CD4-positive, alpha-beta T cell (primary cell): Measurements from ENCODE around the gene MXI1. TPM values are rescaled to one million over a fixed set of nuclear protein-coding genes. Genes with fewer than 3 reads are reported as not detected.

Experiments used
- ATAC-seq: fragments of 200-7000 bp; cut with Tn5 transposase; one replicate; pipeline ENCODE4 v1.10.0; 2022; ENCODE audit warnings: mild to moderate bottlenecking; ENCODE audit not compliant: poor library complexity
- CTCF ChIA-PET: fragments of 350-600 bp; sonication (Branson Sonifier 250); formaldehyde crosslinking; loops from one replicate; lab custom pipeline; 2021; ENCODE audit warnings: antibody characterized with exemption, inconsistent platforms; lab: Charles Lee
- POLR2A ChIA-PET: fragments of 350-600 bp; sonication (Branson Sonifier 250); formaldehyde crosslinking; loops from one replicate; lab custom pipeline; 2021; ENCODE audit warnings: antibody characterized with exemption, inconsistent platforms; lab: Charles Lee
- DNase-seq, 14 experiments: peaks; one replicate each; pipeline ENCODE4 v3.0.0-alpha.2; 2013 to 2020; ENCODE audit warnings: mixed read lengths in 2 of 14
- H3K27ac ChIP-seq, 2 donors: one replicate each; pipeline versions ENCODE4 v1.5.1 to v1.7.0; 2013; ENCODE audit warnings: low read length in 2 of 2, low read depth in 1 of 2, mild to moderate bottlenecking in 1 of 2
- H3K27me3 ChIP-seq, 2 experiments: 1 replicate in 1 of 2; 2 replicates in 1 of 2; pipeline versions ENCODE4 v1.6.1 to v1.7.0; 2013; ENCODE audit warnings: low read length in 2 of 2, control low read depth in 1 of 2, mild to moderate bottlenecking in 1 of 2, moderate library complexity in 1 of 2; ENCODE audit not compliant: insufficient read depth in 2 of 2, control insufficient read depth in 1 of 2
- H3K36me3 ChIP-seq: one replicate; pipeline ENCODE4 v1.6.1; 2013; ENCODE audit warnings: low read length, control low read depth; ENCODE audit not compliant: insufficient read depth
- H3K4me1 ChIP-seq: one replicate; pipeline ENCODE4 v1.6.1; 2013; ENCODE audit warnings: low read length, control low read depth; ENCODE audit not compliant: insufficient read depth
- H3K4me3 ChIP-seq: one replicate; pipeline ENCODE4 v1.5.1; 2013; ENCODE audit warnings: mild to moderate bottlenecking, low read length, moderate library complexity
- H3K9me3 ChIP-seq, 2 experiments: 1 replicate in 1 of 2; 2 replicates in 1 of 2; pipeline versions ENCODE4 v1.6.1 to v1.7.0; 2013; ENCODE audit warnings: low read length in 2 of 2, mild to moderate bottlenecking in 2 of 2, control low read depth in 1 of 2, moderate library complexity in 1 of 2; ENCODE audit not compliant: control insufficient read depth in 1 of 2, insufficient read depth in 1 of 2
- H3K27ac Mint-ChIP-seq: one replicate; pipeline ENCODE4 v1.8.0; 2020; ENCODE audit warnings: mixed read lengths
- H3K27me3 Mint-ChIP-seq: one replicate; pipeline ENCODE4 v1.8.0; 2021; ENCODE audit warnings: mixed read lengths
- H3K36me3 Mint-ChIP-seq: one replicate; pipeline ENCODE4 v1.8.0; 2021; ENCODE audit warnings: low read depth, mixed read lengths
- H3K4me1 Mint-ChIP-seq: one replicate; pipeline ENCODE4 v1.8.0; 2021; ENCODE audit warnings: low read depth, mixed read lengths
- H3K4me3 Mint-ChIP-seq: one replicate; pipeline ENCODE4 v1.8.0; 2020; ENCODE audit warnings: mild to moderate bottlenecking, mixed read lengths
- H3K9me3 Mint-ChIP-seq: one replicate; pipeline ENCODE4 v1.8.0; 2020; ENCODE audit warnings: mixed read lengths
- intact Hi-C, 2 experiments: fragments of 100-400 bp; cut with DNase I in 1 of 2; cut with micrococcal nuclease in 1 of 2; formaldehyde crosslinking; loops; one replicate each; pipeline versions ENCODE4 v1.15.1 to v1.9.0; 2023 to 2025; cut with DNase I, micrococcal nuclease
- total RNA-seq, 174 experiments: library from RNA in 2 of 174; stranded (reverse) in 2 of 174; gene quantifications; one replicate each; pipeline ENCODE4 v1.2.3 and lab custom pipeline; 2021 to 2026
- TF ChIP-seq, protein P1 (sequence below): fragments of 200-600 bp; IDR thresholded peaks from one replicate; pipeline ENCODE4 v1.8.0; 2022; ENCODE audit warnings: antibody characterized with exemption, mild to moderate bottlenecking

Gene MXI1
- total RNA-seq, 2 experiments from 2014 or later: 74.3 to 84.3 TPM

DNA sequence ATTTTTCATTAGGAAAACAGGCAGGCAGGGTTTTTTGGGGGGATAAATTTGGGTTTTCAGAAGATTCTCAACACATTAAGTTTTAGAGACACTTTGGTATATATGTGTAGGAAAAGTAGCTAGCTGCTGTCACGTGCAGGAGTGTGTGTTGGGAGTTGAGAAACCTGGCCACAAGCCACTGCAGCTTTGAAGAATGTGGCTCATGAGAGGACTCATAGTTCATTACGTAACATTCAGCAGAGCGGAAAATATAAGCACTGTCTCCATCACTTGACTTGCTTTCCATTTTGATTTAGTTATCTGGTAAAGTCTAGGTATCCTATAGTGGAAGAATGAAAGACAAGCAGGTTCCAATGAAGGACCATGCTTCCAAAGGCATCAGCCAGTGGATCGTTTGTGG lies 66.1 kb downstream of the MXI1 start:
- Mint-ChIP-seq H3K4me3 (peak overlapping the region; percentile 62), H3K4me1 (peaks cover 66% of the 10 kb centered on the region), H3K27me3 (no peaks in the 10 kb centered on the region), H3K36me3 (no peaks in the 10 kb centered on the region), H3K9me3 (no peaks in the 10 kb centered on the region), H3K27ac (peak overlapping the region; percentile 60)
- Histone ChIP-seq H3K36me3 (no peaks in the 10 kb centered on the region), H3K27ac (no peak overlapping the region), H3K27me3 (no peaks in the 10 kb centered on the region), H3K4me3 (no peak overlapping the region), H3K9me3 (no peaks in the 10 kb centered on the region), H3K4me1 (peaks cover 14% of the 10 kb centered on the region)
- ATAC-seq (peak; percentile 75), DNase-seq (peak in 10 of 14 experiments; percentile 8 to 71 (median 40))
- ChIA-PET CTCF (interaction anchor here (1.5 to 2.2 kb wide), 3 partner anchors 47 to 65 kb away, joined by 5 to 6 read pairs (median 5); no protein-coding TSS in a partner anchor), POLR2A (interaction anchor here (1.0 to 3.3 kb wide), 2 partner anchors 63 to 65 kb away, joined by 4 to 15 read pairs; no protein-coding TSS in a partner anchor)
- TF ChIP-seq, protein P1, sequence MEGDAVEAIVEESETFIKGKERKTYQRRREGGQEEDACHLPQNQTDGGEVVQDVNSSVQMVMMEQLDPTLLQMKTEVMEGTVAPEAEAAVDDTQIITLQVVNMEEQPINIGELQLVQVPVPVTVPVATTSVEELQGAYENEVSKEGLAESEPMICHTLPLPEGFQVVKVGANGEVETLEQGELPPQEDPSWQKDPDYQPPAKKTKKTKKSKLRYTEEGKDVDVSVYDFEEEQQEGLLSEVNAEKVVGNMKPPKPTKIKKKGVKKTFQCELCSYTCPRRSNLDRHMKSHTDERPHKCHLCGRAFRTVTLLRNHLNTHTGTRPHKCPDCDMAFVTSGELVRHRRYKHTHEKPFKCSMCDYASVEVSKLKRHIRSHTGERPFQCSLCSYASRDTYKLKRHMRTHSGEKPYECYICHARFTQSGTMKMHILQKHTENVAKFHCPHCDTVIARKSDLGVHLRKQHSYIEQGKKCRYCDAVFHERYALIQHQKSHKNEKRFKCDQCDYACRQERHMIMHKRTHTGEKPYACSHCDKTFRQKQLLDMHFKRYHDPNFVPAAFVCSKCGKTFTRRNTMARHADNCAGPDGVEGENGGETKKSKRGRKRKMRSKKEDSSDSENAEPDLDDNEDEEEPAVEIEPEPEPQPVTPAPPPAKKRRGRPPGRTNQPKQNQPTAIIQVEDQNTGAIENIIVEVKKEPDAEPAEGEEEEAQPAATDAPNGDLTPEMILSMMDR: no peak
- intact Hi-C loops: no loop called here

DNA sequence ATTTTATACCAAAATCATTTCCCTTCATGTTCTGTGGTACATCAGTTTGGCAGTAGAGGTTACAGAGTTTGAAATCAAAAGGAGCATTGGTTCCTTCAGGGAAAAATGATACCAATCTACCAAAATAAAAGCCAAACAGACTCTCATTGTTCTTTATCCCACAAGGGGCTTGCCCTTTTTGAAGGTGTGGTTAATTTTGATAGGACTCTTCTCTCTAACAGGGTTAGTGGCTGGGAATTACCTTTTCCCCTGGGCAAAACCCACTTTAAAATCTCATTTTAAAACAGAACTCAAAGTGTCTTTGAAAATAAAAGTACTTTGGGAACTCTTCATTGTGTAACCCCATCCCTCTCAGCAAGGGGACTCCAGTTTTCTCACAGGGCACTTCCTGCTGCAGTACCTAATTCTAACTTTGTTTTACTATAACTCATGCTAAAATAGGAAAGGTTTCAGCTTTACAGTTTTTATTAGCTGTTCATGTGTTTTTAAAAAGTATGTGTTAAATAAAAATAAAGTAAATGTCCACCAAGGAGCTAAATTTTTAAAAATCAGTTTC lies 66.7 kb downstream of the MXI1 start:
- ChIA-PET CTCF (interaction anchor here (0.7 to 2.2 kb wide), 5 partner anchors 10 to 138 kb away, joined by 3 to 6 read pairs (median 3); no protein-coding TSS in a partner anchor), POLR2A (interaction anchor here (0.7 to 3.3 kb wide), 4 partner anchors 13 to 66 kb away, joined by 3 to 15 read pairs (median 6); no protein-coding TSS in a partner anchor)
- intact Hi-C loops: no loop called here
- Mint-ChIP-seq H3K27ac (peak overlapping the region; percentile 60), H3K27me3 (no peaks in the 10 kb centered on the region), H3K4me3 (no peak overlapping the region), H3K36me3 (peaks cover 1% of the 10 kb centered on the region), H3K4me1 (peaks cover 66% of the 10 kb centered on the region), H3K9me3 (no peaks in the 10 kb centered on the region)
- H3K9me3 ChIP-seq: no peaks in the 10 kb centered on the region
- DNase-seq (peak in 2 of 14 experiments; percentile 8 to 16), ATAC-seq (no peak)
- no peaks in the 10 kb centered on the region for H3K27me3 ChIP-seq
- H3K4me3 ChIP-seq: no peak overlapping the region
- no peaks in the 10 kb centered on the region for H3K36me3 ChIP-seq
- H3K27ac ChIP-seq: no peak overlapping the region
- peaks cover 16% of the 10 kb centered on the region for H3K4me1 ChIP-seq
- TF ChIP-seq, protein P1: no peak

DNA sequence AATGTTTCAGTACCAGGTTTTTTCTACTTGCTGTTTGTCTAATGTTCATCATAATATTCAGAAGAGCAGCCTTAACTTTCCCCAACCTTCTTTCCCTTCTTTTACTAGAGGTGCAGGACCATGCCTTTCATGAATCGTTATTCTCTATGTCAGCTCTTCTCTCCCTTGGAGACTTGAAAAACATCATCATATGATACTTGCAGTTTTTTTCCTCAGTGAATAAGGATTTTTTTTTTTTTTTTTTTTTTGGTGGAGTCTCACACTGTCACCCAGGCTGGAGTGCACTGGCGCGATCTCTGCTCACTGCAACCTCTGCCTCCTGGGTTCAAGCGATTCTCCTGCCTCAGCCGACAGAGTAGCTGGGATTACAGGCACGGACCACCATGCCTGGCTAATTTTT lies 67.2 kb downstream of the MXI1 start:
- ChIA-PET CTCF (interaction anchor here (0.7 to 1.8 kb wide), 4 partner anchors 9 to 138 kb away, joined by 3 read pairs; no protein-coding TSS in a partner anchor), POLR2A (interaction anchor here (0.7 to 3.3 kb wide), 6 partner anchors 14 to 66 kb away, joined by 3 to 15 read pairs (median 5); no protein-coding TSS in a partner anchor)
- H3K36me3 ChIP-seq: peaks cover 2% of the 10 kb centered on the region
- Mint-ChIP-seq H3K27me3 (no peaks in the 10 kb centered on the region), H3K27ac (peak overlapping the region; percentile 57), H3K4me1 (peaks cover 64% of the 10 kb centered on the region), H3K4me3 (no peak overlapping the region), H3K36me3 (peaks cover 6% of the 10 kb centered on the region), H3K9me3 (no peaks in the 10 kb centered on the region)
- H3K9me3 ChIP-seq: no peaks in the 10 kb centered on the region
- no peaks in the 10 kb centered on the region for H3K27me3 ChIP-seq
- H3K4me3 ChIP-seq: no peak overlapping the region
- DNase-seq (no peak), ATAC-seq (no peak)
- no peak overlapping the region for H3K27ac ChIP-seq
- TF ChIP-seq, protein P1: no peak
- peaks cover 16% of the 10 kb centered on the region for H3K4me1 ChIP-seq
- intact Hi-C loops: loop anchor here (5.0 kb wide), 4 partner anchors 42 to 392 kb away; partner anchors contain the start of gene MXI1 (in 1 of the 2)
